Suprapubic skin (tissue), 3 donors: ENCODE measurements around the gene SRD5A1.

Source experiments
- CTCF ChIP-seq, 2 donors: fragments of 200-600 bp in 1 of 2; fragments of 450-650 bp in 1 of 2; sonication (generic) in 1 of 2; IDR thresholded peaks; one replicate each; pipeline ENCODE4 v1.5.1; 2016 to 2019; ENCODE audit warnings: antibody characterized with exemption in 2 of 2, mild to moderate bottlenecking in 1 of 2, moderate library complexity in 1 of 2
- EP300 ChIP-seq: sonication (generic); formaldehyde crosslinking; IDR thresholded peaks from one replicate; pipeline ENCODE4 v1.6.1; 2017; ENCODE audit warnings: antibody characterized with exemption
- POLR2A ChIP-seq, 2 donors: fragments of 450-650 bp; IDR thresholded peaks; one replicate each; pipeline ENCODE4 v1.6.1; 2017; ENCODE audit warnings: antibody characterized with exemption in 2 of 2, mild to moderate bottlenecking in 2 of 2, moderate library complexity in 2 of 2

GRCh38 chr5:6596388-6596787 is 36.9 kb upstream of the SRD5A1 start:
- TF ChIP-seq CTCF (IDR thresholded peaks at IDR 0.05) (no peak), POLR2A (IDR thresholded peaks at IDR 0.05) (no peak), EP300 (no peak)
